Natural killer cell (primary cell): ENCODE data around the gene PARS2. TPM values are rescaled to one million over a fixed set of nuclear protein-coding genes. Genes with fewer than 3 reads are reported as not detected.

Source experiments
- ATAC-seq, 3 donors: fragments of 150-1000 bp in 2 of 3; fragments of 200-7000 bp in 1 of 3; cut with Tn5 transposase; 1 replicate in 1 of 3; 2 replicates in 2 of 3; pipeline ENCODE4 v1.10.0; 2021; ENCODE audit warnings: mild to moderate bottlenecking in 2 of 3, moderate library complexity in 2 of 3
- DNase-seq, 2 donors: peaks; one replicate each; pipeline versions ENCODE4 v3.0.0 to v3.0.0-alpha.2; 2013 to 2021; ENCODE audit warnings: mixed read lengths in 1 of 2
- H3K27ac ChIP-seq: one replicate; pipeline ENCODE4 v1.5.1; 2013; ENCODE audit warnings: mild to moderate bottlenecking, low read length
- H3K27me3 ChIP-seq: one replicate; pipeline ENCODE4 v1.6.1; 2013; ENCODE audit warnings: low read length; ENCODE audit not compliant: control insufficient read depth, insufficient read depth
- H3K36me3 ChIP-seq: one replicate; pipeline ENCODE4 v1.6.1; 2013; ENCODE audit warnings: low read length; ENCODE audit not compliant: control insufficient read depth, insufficient read depth
- H3K4me1 ChIP-seq: one replicate; pipeline ENCODE4 v1.6.1; 2013; ENCODE audit warnings: low read length; ENCODE audit not compliant: control insufficient read depth, insufficient read depth
- H3K4me3 ChIP-seq: one replicate; pipeline ENCODE4 v1.5.1; 2013; ENCODE audit warnings: low read length
- H3K9me3 ChIP-seq: one replicate; pipeline ENCODE4 v1.6.1; 2013; ENCODE audit warnings: low read length; ENCODE audit not compliant: control insufficient read depth, insufficient read depth
- H3K27ac Mint-ChIP-seq, 2 donors: one replicate each; pipeline ENCODE4 v1.8.0; 2022; ENCODE audit warnings: mild to moderate bottlenecking in 2 of 2, mixed read lengths in 2 of 2, moderate library complexity in 1 of 2
- H3K27me3 Mint-ChIP-seq, 2 donors: one replicate each; pipeline ENCODE4 v1.8.0; 2022; ENCODE audit warnings: low read depth in 2 of 2, mixed read lengths in 2 of 2
- H3K36me3 Mint-ChIP-seq: one replicate; pipeline ENCODE4 v1.8.0; 2022; ENCODE audit warnings: mixed read lengths
- H3K4me1 Mint-ChIP-seq, 2 donors: one replicate each; pipeline ENCODE4 v1.8.0; 2022; ENCODE audit warnings: mixed read lengths in 2 of 2
- H3K4me3 Mint-ChIP-seq: one replicate; pipeline ENCODE4 v1.8.0; 2022; ENCODE audit warnings: mild to moderate bottlenecking, moderate library complexity, mixed read lengths
- H3K9me3 Mint-ChIP-seq, 2 donors: one replicate each; pipeline ENCODE4 v1.8.0; 2022; ENCODE audit warnings: mixed read lengths in 2 of 2
- WGBS: methylation state at CpG from one replicate; pipeline ENCODE4 v1.1.7; 2013; ENCODE audit warnings: missing lambda C conversion rate; ENCODE audit not compliant: insufficient coverage; 5-methylcytosine and 5-hydroxymethylcytosine counted together
- intact Hi-C: fragments of 100-400 bp; cut with micrococcal nuclease; formaldehyde crosslinking; loops from one replicate; pipeline ENCODE4 v1.14.2; 2022
- total RNA-seq, 4 donors: library from RNA; stranded (reverse); fragments of 120-200 nt in 1 of 4; gene quantifications; one replicate each; pipeline versions ENCODE4 v1.2.3 to v1.2.4, GENCODE V29; 2013 to 2022
- TF ChIP-seq, protein P1 (sequence below): fragments of 200-600 bp; IDR thresholded peaks from one replicate; pipeline ENCODE4 v1.8.0; 2022; ENCODE audit warnings: antibody characterized with exemption

PARS2 gene
- total RNA-seq, 3 donors from 2014 or later (not counting 1 experiment from before 2014, with no cell fraction given): 0.95 to 1.4 (median 0.96) TPM

DNA sequence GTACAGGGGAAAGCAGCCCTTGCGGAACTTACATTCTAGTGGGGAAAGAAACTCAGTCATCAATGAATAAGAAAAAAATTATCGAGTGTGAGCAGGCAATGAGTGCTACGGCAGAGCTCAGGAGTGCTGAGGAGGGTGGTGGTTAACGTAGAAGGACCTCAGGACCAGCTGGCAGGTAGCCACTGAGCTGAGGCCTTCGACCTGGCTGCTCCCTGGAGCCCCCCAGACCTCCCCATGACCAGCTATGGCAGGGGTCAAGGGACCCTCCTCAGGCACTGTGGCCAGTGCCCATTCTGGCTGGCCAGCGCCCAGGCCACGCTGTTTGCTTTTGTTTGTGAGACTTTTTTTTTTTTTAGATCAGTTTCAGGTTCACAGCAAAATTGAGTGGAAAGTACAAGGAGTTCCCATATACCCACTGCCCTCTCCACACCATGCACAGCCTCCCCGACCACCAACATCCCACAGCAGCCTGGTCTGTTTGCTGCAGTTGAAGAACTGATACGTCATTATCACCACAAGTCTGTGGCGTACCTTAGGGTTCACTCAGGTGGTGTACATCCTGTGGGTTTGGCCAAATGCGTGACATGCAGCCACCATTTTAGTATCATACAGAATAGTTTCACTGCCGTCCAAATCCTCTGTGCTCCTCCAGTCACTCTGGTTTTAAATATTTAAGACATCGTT lies 48.6 kb upstream of the PARS2 start:
- peaks cover 49% of the 10 kb centered on the region for H3K4me1 ChIP-seq
- H3K36me3 ChIP-seq: peaks cover 11% of the 10 kb centered on the region
- TF ChIP-seq, protein P1, sequence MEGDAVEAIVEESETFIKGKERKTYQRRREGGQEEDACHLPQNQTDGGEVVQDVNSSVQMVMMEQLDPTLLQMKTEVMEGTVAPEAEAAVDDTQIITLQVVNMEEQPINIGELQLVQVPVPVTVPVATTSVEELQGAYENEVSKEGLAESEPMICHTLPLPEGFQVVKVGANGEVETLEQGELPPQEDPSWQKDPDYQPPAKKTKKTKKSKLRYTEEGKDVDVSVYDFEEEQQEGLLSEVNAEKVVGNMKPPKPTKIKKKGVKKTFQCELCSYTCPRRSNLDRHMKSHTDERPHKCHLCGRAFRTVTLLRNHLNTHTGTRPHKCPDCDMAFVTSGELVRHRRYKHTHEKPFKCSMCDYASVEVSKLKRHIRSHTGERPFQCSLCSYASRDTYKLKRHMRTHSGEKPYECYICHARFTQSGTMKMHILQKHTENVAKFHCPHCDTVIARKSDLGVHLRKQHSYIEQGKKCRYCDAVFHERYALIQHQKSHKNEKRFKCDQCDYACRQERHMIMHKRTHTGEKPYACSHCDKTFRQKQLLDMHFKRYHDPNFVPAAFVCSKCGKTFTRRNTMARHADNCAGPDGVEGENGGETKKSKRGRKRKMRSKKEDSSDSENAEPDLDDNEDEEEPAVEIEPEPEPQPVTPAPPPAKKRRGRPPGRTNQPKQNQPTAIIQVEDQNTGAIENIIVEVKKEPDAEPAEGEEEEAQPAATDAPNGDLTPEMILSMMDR: no peak
- intact Hi-C loops: loop anchor here (5.0 kb wide), 1 partner anchor 316 kb away; no protein-coding TSS in a partner anchor
- peak in 1 of 2 donors; percentile 45 for DNase-seq
- H3K36me3 Mint-ChIP-seq: peaks cover under 1% of the 10 kb centered on the region
- no peak overlapping the region for H3K4me3 Mint-ChIP-seq
- no peak overlapping the region for H3K27ac ChIP-seq
- H3K9me3 ChIP-seq: no peaks in the 10 kb centered on the region
- H3K4me3 ChIP-seq: no peak overlapping the region
- WGBS: 57% methylated on average over 12 of the region's 13 CpGs
- no peaks in the 10 kb centered on the region for H3K27me3 ChIP-seq
- peak; percentile 21 to 70 (median 53) for ATAC-seq
- peaks cover 36 to 51% of the 10 kb centered on the region in 2 donors for H3K4me1 Mint-ChIP-seq
- H3K27me3 Mint-ChIP-seq: no peaks in the 10 kb centered on the region
- no peaks in the 10 kb centered on the region for H3K9me3 Mint-ChIP-seq
- peak overlapping the region; percentile 22 to 75 for H3K27ac Mint-ChIP-seq

DNA sequence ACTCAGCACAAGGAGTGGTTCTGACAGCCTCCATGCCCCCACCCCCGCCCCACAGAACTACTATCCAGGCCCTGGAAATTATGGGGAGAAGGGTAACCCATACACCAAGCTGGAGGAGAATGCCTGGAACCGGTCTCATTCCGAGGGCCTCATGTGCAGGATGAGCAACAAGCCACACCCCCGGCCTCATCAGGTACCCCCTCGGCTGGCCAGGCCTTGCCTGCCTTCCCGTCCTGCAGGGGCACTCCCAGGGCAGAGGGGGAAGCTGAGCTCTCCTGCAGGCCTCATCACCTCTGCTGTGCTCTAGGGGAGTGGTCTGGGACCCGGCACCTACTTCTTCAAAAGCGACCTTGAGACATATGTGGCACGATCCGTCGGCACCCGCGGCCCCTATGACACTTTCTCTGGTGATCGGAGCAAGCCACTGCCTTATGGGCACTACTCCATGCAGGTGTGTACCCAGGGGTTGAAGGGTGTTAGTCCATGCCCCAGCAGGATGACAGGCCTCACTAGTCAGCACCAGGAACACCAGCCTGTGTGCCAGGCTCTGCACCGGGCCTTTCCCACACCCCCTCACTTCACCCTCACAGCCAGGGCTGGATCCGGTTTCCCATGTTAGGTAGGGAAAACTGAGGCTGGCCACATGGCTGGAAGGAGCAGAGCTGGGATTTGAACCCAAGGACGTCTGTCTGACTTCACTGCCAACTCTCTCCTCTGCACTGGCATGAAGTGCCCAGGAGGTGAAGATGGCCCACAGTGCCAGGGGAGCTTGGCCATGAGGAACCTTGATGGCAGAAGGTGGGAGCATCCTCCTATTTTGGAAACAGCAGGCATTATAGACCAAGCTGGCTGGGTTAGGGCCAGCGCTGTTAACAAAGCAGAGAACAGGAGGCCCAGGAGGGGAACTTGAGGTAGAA lies 47.7 kb upstream of the PARS2 start:
- TF ChIP-seq, protein P1: no peak
- Histone ChIP-seq H3K4me3 (no peak overlapping the region), H3K4me1 (peaks cover 59% of the 10 kb centered on the region), H3K27me3 (no peaks in the 10 kb centered on the region), H3K9me3 (no peaks in the 10 kb centered on the region), H3K27ac (no peak overlapping the region), H3K36me3 (peaks cover 8% of the 10 kb centered on the region)
- Mint-ChIP-seq H3K9me3 (no peaks in the 10 kb centered on the region), H3K27ac (peak overlapping the region in 1 of 2 donors; percentile 22), H3K27me3 (no peaks in the 10 kb centered on the region), H3K4me3 (no peak overlapping the region), H3K36me3 (no peaks in the 10 kb centered on the region), H3K4me1 (peaks cover 44 to 58% of the 10 kb centered on the region in 2 donors)
- intact Hi-C loops: loop anchor here (2.0 to 5.0 kb wide), 2 partner anchors 95 to 315 kb away; no protein-coding TSS in a partner anchor
- ATAC-seq (no peak), DNase-seq (no peak)
- 93% methylated on average over 18 of the region's 18 CpGs for WGBS

DNA sequence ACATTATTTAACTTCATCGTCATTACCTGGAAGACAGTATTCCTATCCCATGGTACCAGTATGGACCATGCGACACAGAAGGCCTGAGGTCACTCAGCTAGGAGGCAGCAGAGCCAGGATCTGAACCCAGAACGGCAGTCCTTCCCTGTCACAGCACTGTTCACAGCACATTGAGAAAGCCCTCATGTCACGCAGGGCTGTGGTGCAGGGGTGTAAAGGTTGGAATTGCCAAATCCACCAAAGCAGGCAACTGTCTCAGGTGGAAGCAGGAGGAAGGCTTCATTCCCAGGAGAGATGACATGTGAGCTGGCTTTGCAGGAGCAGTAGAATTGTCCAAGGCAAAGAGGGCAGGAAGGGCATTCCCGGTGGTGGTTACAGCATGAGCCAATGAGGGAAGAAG lies 46.7 kb upstream of the PARS2 start:
- Histone ChIP-seq H3K36me3 (peaks cover 8% of the 10 kb centered on the region), H3K9me3 (no peaks in the 10 kb centered on the region), H3K27me3 (no peaks in the 10 kb centered on the region), H3K27ac (no peak overlapping the region), H3K4me1 (peaks cover 68% of the 10 kb centered on the region), H3K4me3 (no peak overlapping the region)
- WGBS: 93% methylated on average over 5 of the region's 5 CpGs
- ATAC-seq (no peak), DNase-seq (no peak)
- no peaks in the 10 kb centered on the region for H3K27me3 Mint-ChIP-seq
- H3K4me3 Mint-ChIP-seq: no peak overlapping the region
- no peaks in the 10 kb centered on the region for H3K9me3 Mint-ChIP-seq
- H3K4me1 Mint-ChIP-seq: peaks cover 51 to 67% of the 10 kb centered on the region in 2 donors
- TF ChIP-seq, protein P1: no peak
- H3K36me3 Mint-ChIP-seq: no peaks in the 10 kb centered on the region
- intact Hi-C loops: loop anchor here (2.0 to 5.0 kb wide), 2 partner anchors 94 to 314 kb away; no protein-coding TSS in a partner anchor
- peak overlapping the region in 1 of 2 donors; percentile 95 for H3K27ac Mint-ChIP-seq
